COLO668 (cell line): ENCODE results near the gene MAB21L4.

ENCODE experiments used
- DNase-seq: peaks from one replicate; lab custom pipeline; 2025; ENCODE audit not compliant: unreplicated experiment; lab: John Stamatoyannopoulos, UW

The MAB21L4 gene

GRCh38 chr2:240884745-240885144 is 11.2 kb downstream of the MAB21L4 start:
- no peak for DNase-seq

DNA sequence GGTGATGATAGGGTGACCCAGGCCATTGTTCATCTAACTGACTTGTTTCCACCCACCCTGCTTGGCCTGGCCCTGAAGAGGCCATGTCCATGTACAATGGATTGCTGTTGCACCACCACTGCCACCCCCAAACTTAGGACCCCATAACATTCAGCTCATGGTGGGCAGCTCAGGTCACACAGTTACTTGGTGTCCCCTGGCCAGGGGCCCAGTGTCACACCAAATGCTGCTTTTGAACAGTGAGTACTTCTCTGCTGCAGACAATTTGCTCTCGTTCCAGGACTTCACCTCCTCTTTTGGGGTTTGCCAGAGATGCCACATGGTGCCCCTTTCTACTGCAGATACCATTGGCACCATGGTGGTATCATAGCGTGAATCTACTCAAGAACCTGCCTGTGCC is 11.7 kb downstream of the MAB21L4 start:
- DNase-seq: no peak

DNA sequence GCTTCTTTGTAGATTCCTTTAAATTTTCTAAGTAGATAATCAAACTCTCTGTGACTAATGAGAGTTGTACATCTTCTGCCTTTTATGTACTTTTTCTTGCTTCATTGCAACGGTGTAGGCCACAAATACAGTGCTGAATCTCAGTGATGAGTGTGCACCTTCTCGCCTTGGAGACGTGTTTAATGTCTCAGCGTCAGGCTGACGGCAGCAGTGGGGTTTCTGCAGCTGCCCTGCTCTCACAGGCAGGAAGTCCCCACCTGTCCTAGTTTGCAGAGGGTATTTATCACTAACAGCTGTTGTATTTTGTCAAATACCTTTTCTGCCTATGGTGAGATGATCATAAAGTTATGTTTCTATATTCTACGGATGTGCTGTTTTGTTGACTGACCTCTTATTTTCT is 14.0 kb downstream of the MAB21L4 start:
- peak; percentile 62 for DNase-seq

GRCh38 chr2:240879105-240879504 is 16.9 kb downstream of the MAB21L4 start:
- no peak for DNase-seq

DNA sequence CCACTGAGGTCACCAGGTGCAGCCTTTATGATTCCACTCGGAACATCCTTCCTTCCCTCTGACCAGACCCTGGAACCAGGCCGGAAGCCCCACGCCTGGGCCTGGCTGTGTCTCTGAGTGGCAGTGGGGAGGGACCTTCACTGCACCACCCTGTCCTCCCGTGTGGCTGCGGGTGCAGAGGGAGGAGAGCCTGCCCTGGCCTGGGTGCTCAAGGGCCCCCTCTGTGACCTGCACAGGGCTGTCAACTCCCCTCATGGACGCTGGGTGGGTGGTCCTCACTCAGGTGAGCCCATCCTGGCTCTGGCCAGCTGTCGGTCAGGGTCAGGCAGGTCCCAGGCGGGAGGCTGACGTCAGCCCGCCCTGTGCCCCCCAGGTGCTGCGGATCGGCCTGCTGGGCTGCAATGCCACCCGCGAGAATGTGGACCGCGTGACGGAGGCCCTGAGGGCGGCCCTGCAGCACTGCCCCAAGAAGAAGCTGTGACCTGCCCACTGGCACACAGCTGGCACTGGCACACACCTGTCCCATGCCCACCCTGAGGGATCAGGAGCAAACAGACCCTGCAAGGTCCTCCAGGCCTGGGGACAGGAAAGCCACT is 17.5 kb downstream of the MAB21L4 start:
- DNase-seq: no peak

- DNase-seq: no peak
Observed at GRCh38 chr2:240877460-240878340, 18.3 kb downstream of the MAB21L4 start.

- no peak for DNase-seq
Observed at GRCh38 chr2:240876475-240877251, 19.3 kb downstream of the MAB21L4 start.

- DNase-seq: no peak
Observed at GRCh38 chr2:240876035-240876474, 19.9 kb downstream of the MAB21L4 start.

- DNase-seq: no peak
Observed at GRCh38 chr2:240875228-240876034, 20.5 kb downstream of the MAB21L4 start.

- no peak for DNase-seq
Observed at GRCh38 chr2:240874715-240875227, 21.2 kb downstream of the MAB21L4 start.

DNA sequence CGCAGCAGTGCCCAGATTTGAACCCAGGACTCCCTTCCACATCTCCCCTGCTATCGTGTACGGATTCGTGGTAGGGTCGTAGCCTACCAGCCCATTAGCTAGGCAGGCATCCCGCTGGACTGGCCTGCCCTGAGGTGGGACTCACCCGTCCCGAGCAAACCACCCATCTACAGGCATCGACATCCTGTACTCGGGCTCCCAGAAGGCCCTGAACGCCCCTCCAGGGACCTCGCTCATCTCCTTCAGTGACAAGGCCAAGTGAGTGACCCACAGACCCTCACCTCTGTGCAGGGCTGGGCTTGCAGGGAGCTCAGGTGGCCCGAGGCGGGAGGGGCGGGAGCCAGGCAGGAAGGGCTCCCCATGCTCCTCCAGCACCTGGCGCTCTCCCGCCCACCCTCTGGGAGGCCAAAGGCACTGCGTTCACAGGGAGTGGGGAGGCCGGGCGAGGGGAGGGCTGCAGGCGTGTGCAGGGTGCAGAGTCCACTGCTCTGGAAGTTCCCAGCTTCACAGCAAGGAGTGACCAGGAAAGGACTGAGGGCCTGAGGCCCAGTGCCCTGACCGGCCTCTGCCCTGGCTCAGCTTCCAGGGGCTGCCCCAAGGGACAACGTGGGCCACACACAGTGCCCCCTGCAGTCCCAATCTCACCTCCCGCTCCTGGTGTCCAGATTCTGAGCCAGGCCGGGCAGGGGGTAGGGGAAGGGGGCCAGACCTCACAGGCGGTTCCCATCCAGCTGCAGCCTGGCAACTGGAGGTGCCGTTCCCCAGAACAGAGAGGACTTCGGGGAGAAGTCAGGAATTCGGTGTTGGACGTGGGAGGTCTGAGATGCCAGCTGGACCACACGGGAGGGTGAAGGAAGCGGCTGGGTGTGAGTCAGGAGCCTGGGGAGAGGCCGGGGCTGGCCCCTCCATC is 21.9 kb downstream of the MAB21L4 start:
- peak; percentile 58 for DNase-seq

DNA sequence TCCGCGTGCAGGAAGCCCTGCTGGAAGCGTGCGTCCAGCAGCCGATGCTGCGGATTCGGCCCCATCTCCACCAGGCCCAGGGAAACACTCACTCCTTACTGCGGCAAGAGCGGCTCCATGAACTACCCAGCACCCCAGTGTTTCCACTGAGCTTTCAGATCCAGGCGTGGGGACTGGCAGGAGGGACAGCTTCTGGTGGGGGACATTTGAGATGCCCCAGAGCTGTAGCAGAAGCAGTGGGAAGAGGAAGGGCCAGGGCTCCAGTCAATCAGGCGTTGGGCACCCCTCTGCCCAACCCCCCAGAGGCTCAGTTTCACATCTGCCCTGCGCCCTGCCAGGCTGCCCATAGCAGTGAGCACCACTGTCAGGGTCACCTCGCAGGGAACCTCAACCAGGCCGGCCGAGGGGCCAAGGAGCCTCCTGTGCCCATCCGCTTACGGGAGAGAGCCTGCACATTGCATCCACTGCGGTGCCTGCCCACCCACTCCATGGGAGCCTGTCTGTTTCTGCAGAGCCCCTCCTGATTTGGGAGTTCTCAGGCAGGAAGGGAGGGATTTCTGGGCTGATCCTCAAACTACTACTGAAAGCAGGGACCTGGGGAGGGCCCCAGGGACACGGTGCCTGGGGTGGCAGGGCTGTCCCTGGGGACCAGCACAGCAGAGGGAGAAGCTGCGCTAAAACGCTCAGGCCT is 22.7 kb downstream of the MAB21L4 start:
- DNase-seq: no peak

- DNase-seq: no peak
Observed at GRCh38 chr2:240872317-240873097, 23.4 kb downstream of the MAB21L4 start.

DNA sequence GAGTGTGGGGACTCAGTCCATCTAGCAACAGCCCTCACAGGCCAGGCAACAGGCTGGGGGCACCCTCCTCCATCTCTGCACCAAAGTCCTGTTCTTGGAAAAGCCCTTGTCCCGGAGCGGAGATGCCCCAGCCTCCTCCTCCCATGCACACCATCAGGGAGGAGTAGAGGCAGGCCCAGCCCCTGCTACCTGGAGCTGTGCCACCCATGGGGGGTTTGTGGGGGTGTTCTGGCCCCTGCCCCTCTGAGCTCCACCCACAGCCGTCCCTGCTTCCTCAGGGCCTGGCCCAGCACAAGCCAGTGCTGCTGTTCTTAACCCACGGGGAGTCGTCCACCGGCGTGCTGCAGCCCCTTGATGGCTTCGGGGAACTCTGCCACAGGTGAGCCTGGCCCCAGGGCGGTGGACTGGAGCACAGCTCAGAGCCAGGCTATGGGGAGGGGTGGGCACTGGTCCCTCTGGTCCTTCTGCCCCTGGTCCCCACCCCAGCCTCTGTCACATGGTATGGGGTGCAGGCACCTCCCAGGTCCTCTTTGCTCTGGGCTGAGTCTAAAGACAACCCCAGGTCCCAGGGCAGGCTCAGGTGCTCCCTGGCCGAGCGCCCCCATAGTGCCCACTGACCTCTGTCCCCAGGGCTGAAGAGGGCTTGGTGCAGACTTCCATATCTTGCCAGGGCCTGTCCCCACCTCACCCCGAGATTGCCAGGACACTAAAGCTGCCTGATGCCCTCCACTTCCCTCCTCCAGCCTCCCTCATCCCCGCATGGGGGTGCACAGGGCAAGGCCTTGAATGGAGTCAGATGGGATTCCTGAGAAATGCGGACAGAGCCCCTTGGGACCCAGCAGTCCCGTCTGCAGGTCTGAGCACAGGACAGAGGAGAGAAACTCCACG is 24.6 kb downstream of the MAB21L4 start:
- no peak for DNase-seq

DNA sequence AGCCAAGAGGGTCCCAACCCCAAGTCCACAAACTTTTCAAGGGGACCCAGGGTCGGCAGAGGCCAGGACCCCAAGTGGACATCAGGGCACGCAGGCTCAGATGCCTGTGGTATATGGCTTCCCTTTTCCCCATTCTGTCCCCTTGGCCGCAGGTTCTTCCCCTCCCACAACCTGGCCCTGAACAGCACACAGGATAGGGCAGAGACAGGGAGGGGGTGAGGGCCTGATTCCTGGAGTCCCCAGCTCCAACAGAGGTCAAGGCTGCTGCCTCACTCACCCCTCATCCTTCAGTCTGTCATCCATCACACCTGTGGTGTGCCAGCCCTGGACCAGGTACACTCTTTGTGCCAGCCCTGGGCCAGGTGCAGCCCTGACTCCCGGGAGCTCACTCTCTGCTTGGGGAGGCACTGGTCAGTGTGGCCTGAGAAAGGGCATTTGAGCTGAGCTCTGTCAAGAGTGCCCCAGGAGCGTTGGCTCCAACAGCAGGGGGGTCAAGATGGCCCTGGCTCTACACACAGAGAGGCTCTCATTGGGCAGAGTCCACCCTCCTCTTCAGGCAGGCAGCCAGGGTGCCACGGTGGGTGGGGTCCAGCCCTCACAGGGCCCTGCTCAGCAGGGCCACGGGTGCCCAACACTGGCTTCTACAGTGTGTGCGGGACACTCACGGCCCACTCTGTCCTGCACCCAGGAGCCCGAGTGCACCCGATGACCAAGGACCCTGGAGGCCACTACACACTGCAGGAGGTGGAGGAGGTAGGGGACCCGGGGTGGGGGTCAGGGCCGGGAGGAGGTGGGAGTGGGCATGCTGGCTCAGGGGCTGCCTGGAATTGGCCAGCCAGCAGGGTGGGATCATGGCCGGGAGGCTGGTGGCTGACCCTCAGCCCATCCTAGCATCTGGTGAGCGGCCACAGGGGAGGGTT is 25.7 kb downstream of the MAB21L4 start:
- no peak for DNase-seq
